HepG2 (cell line): ENCODE results near the gene RBM8A. TPM values are rescaled to one million over a fixed set of nuclear protein-coding genes. Genes with fewer than 3 reads are reported as not detected.

Experiments used
- AKAP8 ChIP-seq: sonication (generic); formaldehyde crosslinking; IDR thresholded peaks from 2 replicates; pipeline ENCODE4 v1.5.1; 2020; ENCODE audit warnings: mild to moderate bottlenecking, missing genetic modification reagents
- BRD4 ChIP-seq: sonication (generic); formaldehyde crosslinking; IDR thresholded peaks from 2 replicates; pipeline ENCODE4 v1.4.0; 2020; ENCODE audit warnings: missing genetic modification reagents
- HMG20A ChIP-seq: IDR thresholded peaks from 2 replicates; pipeline ENCODE4 v1.6.1; 2016; ENCODE audit warnings: borderline replicate concordance
- NFIB ChIP-seq: sonication (generic); formaldehyde crosslinking; IDR thresholded peaks from 2 replicates; pipeline ENCODE4 v1.9.0; 2021; ENCODE audit warnings: missing genetic modification reagents, mild to moderate bottlenecking, borderline replicate concordance
- SRSF9 ChIP-seq: fragments of 200-400 bp; formaldehyde crosslinking; IDR thresholded peaks from 2 replicates; pipeline ENCODE4 v1.6.1; 2018; ENCODE audit warnings: borderline replicate concordance, mild to moderate bottlenecking, low read depth, low read length; ENCODE audit not compliant: insufficient read depth, poor library complexity, severe bottlenecking
- SYNCRIP ChIP-seq: fragments of 200-400 bp; formaldehyde crosslinking; IDR thresholded peaks from 2 replicates; pipeline ENCODE4 v1.6.1; 2018; ENCODE audit warnings: mild to moderate bottlenecking, low read depth, low read length; ENCODE audit not compliant: insufficient read depth
- XRCC5 ChIP-seq: fragments of 200-400 bp; formaldehyde crosslinking; optimal IDR thresholded peaks from 2 replicates; pipeline ENCODE3; 2017; ENCODE audit warnings: mild to moderate bottlenecking, low read length
- ZFYVE20 ChIP-seq: sonication (generic); formaldehyde crosslinking; IDR thresholded peaks from 2 replicates; pipeline ENCODE4 v1.8.0; 2023; ENCODE audit warnings: low read depth, mild to moderate bottlenecking, moderate library complexity, missing genetic modification reagents, borderline replicate concordance
- ZKSCAN5 ChIP-seq: sonication (generic); formaldehyde crosslinking; IDR thresholded peaks from 2 replicates; pipeline ENCODE4 v1.5.1; 2020; ENCODE audit warnings: mild to moderate bottlenecking, missing genetic modification reagents
- ZNF180 ChIP-seq: sonication (generic); formaldehyde crosslinking; IDR thresholded peaks from 2 replicates; pipeline ENCODE4 v1.4.0; 2020; ENCODE audit warnings: low read depth, missing genetic modification reagents, borderline replicate concordance
- ZNF230 ChIP-seq: sonication (generic); formaldehyde crosslinking; IDR thresholded peaks from 2 replicates; pipeline ENCODE4 v1.4.0; 2020; ENCODE audit warnings: mild to moderate bottlenecking, missing genetic modification reagents
- polyA plus RNA-seq, 8 experiments: library from polyadenylated mRNA; depleted of rRNA in 3 of 8; stranded (reverse) in 7 of 8; unstranded in 1 of 8; fragments of >200 nt; fragmentation: Illumina TruSeq in 4 of 8; extraction: Trizol in 4 of 8; gene quantifications; 2 replicates each; pipeline versions ENCODE4 v1.2.1 to v1.2.3, GENCODE V29; 2011 to 2016; ENCODE audit warnings: low read depth in 4 of 8, missing spikeins in 1 of 8, mixed read lengths in 1 of 8; ENCODE audit not compliant: insufficient read depth in 1 of 8
- total RNA-seq, 5 experiments: library from RNA; depleted of rRNA; stranded (reverse); fragments of >200 nt; fragmentation: Illumina TruSeq; extraction: Trizol; gene quantifications; 2 replicates each; pipeline ENCODE4 v1.2.3, GENCODE V29; 2016; ENCODE audit warnings: low read depth in 1 of 5
- TF ChIP-seq, protein P1 (sequence below), 2 experiments: sonication (generic) in 1 of 2; formaldehyde crosslinking in 1 of 2; IDR thresholded peaks; 2 replicates each; pipeline versions ENCODE4 v1.4.0 to v1.6.1; 2018 to 2020; ENCODE audit warnings: missing genetic modification reagents in 2 of 2, borderline replicate concordance in 1 of 2, low read depth in 1 of 2, mild to moderate bottlenecking in 1 of 2, missing biosample characterization in 1 of 2
- TF ChIP-seq, protein P2 (sequence below): sonication (generic); formaldehyde crosslinking; IDR thresholded peaks from 2 replicates; pipeline ENCODE4 v1.8.0; 2022; ENCODE audit warnings: missing genetic modification reagents, mild to moderate bottlenecking, inconsistent platforms, borderline replicate concordance
- TF ChIP-seq, protein P3 (sequence below): sonication (generic); formaldehyde crosslinking; IDR thresholded peaks from 2 replicates; pipeline ENCODE4 v1.5.1; 2020; ENCODE audit warnings: mild to moderate bottlenecking, missing genetic modification reagents, moderate library complexity

Gene RBM8A
- total and polyA plus RNA-seq, 2 of the 13 experiments (the other 11 are each of a cell fraction or from before 2014, with no cell fraction given) = 106 to 162 TPM

DNA sequence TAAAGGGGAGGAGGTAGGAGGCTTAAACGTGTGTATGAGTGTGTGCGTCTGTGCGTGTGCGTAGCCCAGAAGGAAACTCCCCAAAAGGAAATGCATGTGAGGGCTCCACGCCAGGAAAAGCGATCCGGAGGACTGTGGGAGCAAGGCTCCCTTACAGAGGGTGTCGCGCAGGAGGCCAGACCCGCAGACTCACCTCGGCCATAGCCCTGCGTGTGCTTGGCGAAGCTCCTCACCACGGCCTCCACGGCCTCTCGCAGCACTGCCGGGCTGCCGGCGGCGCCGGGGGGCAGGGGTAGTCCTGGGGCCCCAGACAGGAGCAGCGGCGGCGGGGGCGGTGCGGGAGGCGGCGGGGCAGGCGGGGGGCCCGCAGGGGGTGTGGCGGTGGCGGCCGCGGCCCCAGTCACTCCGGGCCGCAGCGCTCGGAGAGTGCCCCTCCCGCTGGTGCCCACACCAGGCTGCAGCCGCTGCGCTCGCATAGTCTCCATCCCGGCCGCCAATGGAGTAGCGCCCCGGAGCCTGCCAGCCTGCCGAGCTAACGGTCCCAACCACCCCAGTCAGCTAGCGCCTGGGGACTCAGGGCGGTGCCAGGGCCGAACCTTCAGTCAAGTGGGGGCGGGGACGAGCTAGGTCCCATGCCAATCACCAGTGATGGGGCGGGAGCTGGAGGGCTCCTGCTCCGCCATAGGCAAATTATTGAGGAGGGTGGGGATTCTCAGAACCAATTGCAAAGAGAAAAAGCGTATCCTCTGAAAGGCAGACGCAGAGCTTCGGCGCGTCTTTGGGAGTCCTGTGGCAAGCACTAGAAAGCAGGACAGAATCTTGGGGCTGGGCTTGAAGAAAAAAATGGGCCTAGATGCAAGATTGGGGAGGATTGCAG, 30.4 kb upstream of the RBM8A start, which contains the start of gene LIX1L (continued):
- no peak for TF ChIP-seq SRSF9
- 0 out of 2 replicates have a peak, but pooled peaks have one; percentile 13 for TF ChIP-seq HMG20A (CRISPR knock-in tag)
- no peak for TF ChIP-seq BRD4
- TF ChIP-seq NFIB (CRISPR knock-in tag) = no peak
- TF ChIP-seq ZKSCAN5 (CRISPR knock-in tag) = no peak
- TF ChIP-seq AKAP8 (CRISPR knock-in tag) = no peak
- TF ChIP-seq, protein P1, sequence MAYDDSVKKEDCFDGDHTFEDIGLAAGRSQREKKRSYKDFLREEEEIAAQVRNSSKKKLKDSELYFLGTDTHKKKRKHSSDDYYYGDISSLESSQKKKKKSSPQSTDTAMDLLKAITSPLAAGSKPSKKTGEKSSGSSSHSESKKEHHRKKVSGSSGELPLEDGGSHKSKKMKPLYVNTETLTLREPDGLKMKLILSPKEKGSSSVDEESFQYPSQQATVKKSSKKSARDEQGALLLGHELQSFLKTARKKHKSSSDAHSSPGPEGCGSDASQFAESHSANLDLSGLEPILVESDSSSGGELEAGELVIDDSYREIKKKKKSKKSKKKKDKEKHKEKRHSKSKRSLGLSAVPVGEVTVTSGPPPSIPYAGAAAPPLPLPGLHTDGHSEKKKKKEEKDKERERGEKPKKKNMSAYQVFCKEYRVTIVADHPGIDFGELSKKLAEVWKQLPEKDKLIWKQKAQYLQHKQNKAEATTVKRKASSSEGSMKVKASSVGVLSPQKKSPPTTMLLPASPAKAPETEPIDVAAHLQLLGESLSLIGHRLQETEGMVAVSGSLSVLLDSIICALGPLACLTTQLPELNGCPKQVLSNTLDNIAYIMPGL (CRISPR knock-in tag; IDR thresholded peaks at IDR 0.05; ENCODE audit: borderline replicate concordance in 1 of 2, low read depth in 1 of 2) = 0 out of 4 replicates have a peak, but pooled peaks have one; percentile 40 to 44
- TF ChIP-seq, protein P2, sequence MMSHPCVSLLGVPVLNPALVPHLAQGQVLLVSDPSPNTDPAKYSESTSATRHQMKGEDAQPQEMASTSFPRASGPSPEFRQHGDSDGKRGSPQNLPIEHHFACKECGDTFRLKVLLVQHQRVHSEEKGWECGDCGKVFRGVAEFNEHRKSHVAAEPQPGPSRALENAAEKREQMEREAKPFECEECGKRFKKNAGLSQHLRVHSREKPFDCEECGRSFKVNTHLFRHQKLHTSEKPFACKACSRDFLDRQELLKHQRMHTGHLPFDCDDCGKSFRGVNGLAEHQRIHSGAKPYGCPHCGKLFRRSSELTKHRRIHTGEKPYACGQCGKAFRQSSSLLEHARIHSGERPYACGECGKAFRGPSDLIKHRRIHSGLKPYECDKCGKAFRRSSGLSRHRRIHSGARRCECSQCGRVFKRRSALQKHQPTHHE (CRISPR knock-in tag) = no peak
- no peak for TF ChIP-seq SYNCRIP
- TF ChIP-seq, protein P3, sequence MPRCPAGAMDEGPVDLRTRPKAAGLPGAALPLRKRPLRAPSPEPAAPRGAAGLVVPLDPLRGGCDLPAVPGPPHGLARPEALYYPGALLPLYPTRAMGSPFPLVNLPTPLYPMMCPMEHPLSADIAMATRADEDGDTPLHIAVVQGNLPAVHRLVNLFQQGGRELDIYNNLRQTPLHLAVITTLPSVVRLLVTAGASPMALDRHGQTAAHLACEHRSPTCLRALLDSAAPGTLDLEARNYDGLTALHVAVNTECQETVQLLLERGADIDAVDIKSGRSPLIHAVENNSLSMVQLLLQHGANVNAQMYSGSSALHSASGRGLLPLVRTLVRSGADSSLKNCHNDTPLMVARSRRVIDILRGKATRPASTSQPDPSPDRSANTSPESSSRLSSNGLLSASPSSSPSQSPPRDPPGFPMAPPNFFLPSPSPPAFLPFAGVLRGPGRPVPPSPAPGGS (CRISPR knock-in tag) = no peak
- no peak for TF ChIP-seq ZNF230 (CRISPR knock-in tag)
- TF ChIP-seq ZFYVE20 (CRISPR knock-in tag) = no peak
- TF ChIP-seq XRCC5 = peak; percentile 41
- TF ChIP-seq ZNF180 (CRISPR knock-in tag) = no peak
